T-helper 2 cell (primary cell): ENCODE measurements around the gene SCAF1.

Source experiments
- DNase-seq, 5 experiments: peaks; one replicate each; pipeline versions ENCODE4 v3.0.0 to v3.0.0-alpha.2; 2012 to 2022
- total RNA-seq, 2 donors: gene quantifications; one replicate each; lab custom pipeline; 2026; lab: John Stamatoyannopoulos, UW

SCAF1 gene, protein sequence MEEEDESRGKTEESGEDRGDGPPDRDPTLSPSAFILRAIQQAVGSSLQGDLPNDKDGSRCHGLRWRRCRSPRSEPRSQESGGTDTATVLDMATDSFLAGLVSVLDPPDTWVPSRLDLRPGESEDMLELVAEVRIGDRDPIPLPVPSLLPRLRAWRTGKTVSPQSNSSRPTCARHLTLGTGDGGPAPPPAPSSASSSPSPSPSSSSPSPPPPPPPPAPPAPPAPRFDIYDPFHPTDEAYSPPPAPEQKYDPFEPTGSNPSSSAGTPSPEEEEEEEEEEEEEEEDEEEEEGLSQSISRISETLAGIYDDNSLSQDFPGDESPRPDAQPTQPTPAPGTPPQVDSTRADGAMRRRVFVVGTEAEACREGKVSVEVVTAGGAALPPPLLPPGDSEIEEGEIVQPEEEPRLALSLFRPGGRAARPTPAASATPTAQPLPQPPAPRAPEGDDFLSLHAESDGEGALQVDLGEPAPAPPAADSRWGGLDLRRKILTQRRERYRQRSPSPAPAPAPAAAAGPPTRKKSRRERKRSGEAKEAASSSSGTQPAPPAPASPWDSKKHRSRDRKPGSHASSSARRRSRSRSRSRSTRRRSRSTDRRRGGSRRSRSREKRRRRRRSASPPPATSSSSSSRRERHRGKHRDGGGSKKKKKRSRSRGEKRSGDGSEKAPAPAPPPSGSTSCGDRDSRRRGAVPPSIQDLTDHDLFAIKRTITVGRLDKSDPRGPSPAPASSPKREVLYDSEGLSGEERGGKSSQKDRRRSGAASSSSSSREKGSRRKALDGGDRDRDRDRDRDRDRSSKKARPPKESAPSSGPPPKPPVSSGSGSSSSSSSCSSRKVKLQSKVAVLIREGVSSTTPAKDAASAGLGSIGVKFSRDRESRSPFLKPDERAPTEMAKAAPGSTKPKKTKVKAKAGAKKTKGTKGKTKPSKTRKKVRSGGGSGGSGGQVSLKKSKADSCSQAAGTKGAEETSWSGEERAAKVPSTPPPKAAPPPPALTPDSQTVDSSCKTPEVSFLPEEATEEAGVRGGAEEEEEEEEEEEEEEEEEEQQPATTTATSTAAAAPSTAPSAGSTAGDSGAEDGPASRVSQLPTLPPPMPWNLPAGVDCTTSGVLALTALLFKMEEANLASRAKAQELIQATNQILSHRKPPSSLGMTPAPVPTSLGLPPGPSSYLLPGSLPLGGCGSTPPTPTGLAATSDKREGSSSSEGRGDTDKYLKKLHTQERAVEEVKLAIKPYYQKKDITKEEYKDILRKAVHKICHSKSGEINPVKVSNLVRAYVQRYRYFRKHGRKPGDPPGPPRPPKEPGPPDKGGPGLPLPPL
- 40.1 to 48.9 reads per million in 2 donors for total RNA-seq

DNA sequence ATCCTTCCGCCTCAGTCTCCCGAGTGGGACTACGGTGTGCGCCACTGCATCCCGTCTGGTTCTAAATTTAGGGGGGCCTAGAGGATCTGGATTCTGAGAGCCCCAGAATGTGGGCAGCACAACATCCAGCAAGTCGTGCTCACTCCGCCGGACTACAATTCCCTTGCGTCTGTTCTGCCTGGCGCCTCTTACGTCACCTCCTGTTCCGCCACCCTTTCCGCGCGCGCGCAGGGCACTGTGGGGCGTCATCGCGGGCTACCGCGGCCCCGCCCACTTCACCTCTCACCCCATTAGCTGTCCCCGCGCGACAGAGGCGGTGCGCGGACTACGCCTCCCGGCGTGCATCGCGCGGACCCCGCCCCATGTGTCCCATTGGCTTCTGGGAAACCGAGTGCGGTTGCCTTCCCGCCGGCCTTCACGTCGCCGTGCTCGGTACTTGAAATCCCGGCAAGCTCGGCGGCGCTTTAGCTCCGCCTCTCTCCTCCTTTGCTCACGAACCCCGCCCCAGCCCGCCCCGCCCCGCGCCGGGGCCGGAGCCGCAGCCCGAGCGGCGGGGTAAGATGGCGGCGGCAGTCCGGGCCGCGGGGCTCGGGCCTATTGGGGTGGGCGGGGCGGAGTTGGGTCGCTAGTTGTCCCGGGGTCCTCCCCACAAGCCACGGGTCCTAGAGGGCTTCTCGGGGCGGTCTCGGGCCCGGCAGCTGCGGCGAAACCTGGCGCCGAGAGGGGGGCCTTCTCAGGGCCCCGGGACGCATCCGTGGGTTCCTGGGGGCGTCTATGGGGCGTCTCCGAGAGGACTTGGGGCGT lies at the start of gene SCAF1:
Gene SCAF1 (plus strand): TSS at position 522 of the 804 bp plus-strand sequence. CDS start 2,818 bp downstream, outside the sequence.
- peak; percentile 98 to 100 (median 99) for DNase-seq

DNA sequence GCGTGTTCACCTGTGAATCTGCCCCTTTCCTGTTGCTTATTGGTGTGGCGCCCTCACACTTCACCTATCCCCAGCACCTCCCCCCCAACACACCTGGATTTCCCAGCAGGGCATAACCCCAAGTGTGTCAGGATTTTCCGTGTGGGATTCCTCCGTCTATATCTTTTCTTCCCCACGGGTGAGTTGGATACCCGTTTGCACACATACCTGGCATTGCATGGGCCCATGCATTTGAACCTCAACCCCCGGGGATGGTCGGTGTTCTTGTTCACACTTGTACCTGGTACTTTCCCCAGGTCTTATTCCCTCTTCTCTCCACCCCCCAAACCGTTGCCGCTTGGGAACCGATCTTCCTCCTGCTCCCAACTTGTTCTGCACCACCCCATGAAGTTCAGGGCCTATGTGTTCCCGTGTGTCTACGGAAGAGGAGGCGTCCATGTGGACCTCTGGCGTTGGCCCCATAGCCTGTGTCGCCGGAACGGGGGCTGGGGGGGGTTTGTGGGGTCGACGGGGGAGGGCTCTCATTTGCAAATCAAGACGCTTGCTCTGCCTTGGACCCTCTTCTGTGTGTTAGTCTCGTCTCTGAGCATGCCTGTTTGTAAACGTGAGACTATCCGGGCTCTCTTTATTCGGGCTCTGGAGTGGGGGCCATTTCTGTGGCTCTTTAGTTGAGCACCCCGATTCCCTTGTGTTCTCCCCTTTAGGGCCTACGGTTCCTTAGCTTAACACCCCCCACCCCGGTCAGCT lies 49.4 kb upstream of the SCAF1 start:
- DNase-seq = peak in 1 of 5 experiments; percentile 49

DNA sequence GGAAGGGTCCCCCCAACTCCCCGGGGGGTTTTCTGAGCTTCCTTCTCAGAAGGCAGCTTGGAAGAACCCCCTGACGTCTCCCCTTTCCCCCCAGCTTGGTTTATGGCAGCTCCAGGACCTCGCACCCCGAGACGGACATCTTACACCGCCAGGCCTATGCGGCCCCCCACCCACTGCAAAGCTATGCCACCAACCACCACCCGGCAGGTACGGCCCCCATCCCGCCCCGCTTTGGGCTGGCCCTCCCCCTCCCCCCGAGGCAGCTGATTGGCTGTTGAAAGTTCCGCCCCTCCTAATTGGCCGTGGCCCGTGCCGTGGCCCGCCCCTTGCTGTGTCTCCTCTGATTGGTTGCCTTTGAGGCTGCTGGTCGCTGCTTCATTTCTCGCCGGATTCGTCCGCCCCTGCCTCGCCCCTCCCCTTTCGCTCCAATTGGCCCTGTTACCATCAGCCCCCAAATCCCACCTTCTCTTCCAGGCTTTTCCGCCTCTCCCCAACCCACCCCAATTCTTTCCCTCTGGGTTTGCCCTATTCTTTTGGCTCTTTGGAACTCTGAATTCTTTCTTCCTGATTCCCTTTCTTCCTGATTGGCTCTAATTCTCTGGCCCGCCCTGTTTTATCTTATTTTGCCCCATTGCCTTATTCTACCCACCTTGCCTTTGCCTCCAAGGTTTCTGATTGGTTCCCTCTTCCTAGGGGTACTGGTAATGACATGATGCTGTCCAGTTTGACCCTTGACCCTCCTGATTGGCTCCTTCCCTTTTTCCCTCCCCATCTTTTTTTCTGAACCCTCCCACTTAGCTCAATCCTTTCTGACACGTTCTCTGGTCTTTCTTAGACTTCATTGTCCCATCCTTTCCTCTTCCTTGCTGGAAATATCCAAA lies 48.5 kb upstream of the SCAF1 start:
- peak; percentile 77 to 96 (median 90) for DNase-seq

DNA sequence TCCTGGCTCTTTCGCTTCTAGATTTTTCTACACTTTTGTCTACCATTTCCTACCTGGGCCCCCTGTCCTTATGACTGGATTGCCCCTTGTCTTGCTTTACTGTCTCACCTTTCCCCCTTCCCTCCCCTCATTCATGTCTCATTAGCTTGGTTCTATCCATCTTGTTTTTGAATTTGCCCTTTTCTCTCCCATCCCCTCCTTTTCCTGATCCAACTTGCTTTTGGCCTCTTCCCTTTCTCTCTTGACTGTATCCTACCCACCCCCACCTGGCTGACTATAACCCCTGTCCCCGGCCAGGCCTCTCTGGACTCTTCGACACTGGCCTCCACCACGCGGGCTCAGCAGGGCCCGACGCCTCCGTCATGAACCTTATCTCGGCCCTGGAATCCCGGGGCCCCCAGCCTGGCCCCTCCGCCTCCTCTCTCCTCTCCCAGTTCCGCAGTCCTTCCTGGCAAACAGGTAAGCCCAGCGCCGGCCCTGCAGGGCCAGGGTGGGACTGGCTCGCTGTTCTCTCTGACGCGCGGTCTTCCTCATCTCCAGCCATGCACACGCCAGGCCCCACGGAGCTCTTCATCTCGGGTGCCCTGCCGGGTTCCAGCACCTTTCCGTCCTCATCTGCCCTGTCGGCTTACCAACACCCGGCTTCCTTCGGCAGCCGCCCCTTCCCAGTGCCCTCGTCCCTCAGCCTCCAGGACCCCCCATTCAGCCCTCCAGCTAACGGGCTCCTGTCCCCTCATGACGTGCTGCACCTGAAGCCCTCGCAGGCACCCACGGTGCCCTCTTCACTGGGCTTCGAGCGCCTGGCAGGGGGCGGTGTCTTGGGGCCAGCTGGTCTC lies 47.6 kb upstream of the SCAF1 start:
- no peak for DNase-seq

DNA sequence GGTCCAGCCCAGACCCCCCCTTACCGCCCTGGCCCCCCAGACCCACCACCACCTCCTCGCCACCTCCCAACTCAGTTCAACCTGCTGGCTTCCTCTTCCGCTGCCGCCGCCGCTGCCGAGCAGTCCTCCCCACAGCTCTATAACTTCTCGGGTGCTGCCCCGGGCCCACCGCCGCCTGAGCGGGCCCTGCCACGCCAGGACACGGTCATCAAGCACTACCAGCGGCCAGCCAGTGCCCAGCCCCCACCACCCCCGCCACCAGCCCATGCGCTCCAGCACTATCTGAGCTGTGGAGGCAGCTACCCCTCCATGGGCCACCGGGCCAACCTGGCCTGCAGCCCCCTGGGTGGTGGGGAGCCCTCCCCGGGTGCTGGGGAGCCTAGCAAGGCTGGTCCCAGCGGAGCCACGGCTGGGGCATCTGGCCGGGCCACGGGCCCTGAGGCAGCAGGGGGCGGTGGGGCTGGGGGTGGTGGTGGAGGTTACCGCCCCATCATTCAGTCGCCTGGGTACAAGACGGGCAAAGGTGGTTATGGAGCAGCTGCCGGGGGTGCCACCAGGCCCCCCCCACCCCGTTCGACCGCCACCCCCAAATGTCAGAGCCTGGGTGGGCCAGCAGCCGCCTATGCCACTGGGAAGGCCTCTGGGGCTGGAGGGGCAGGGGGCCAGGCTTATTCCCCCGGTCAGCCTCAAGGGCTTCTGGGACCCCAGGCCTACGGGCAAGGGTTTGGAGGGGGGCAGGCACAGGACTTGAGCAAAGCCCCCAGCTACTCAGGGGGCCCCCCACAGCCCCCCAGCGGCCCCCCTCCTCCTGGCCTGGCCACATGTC lies 46.8 kb upstream of the SCAF1 start:
- no peak for DNase-seq

DNA sequence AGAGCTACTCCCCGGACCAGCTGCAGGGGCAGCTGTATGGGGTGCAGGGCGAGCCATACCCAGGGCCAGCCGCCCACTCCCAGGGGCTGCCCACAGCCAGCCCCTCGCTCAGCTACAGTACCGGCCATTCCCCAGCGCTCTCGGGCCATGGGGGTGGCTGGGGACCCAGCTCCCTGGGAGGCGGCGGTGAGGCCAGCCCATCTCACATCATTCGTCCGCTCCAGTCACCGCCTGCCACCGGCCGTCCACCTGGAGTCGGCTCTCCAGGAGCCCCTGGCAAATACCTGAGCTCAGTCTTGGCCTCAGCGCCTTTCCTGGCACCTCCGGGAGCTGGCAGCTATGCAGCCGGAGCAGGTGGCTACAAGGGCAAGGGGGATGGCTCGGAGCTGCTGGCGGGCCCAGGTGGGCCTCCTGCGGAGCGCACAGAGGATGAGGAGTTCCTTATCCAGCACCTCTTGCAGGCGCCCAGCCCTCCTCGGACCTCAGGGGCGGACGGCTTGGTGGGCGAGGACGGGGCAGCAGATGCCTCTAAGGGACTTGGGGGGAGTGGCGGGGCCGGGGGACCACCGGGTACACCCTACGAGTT lies 46.1 kb upstream of the SCAF1 start:
- no peak for DNase-seq

DNA sequence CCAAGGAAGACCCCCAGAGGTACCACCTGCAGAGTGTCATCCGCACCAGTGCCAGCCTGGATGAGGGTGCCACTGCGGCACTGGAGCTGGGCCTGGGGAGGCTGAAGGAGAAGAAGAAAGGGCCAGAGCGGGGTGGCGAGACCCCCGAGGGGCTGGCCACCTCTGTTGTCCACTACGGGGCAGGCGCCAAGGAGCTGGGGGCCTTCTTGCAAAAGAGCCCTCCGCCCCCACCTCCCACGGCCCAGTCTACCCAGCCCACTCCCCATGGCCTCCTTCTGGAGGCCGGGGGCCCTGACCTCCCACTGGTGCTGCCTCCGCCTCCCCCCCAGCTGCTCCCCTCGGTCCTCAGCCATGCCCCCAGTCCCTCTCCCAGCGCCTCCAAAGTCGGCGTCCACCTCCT lies 45.6 kb upstream of the SCAF1 start:
- no peak for DNase-seq

DNA sequence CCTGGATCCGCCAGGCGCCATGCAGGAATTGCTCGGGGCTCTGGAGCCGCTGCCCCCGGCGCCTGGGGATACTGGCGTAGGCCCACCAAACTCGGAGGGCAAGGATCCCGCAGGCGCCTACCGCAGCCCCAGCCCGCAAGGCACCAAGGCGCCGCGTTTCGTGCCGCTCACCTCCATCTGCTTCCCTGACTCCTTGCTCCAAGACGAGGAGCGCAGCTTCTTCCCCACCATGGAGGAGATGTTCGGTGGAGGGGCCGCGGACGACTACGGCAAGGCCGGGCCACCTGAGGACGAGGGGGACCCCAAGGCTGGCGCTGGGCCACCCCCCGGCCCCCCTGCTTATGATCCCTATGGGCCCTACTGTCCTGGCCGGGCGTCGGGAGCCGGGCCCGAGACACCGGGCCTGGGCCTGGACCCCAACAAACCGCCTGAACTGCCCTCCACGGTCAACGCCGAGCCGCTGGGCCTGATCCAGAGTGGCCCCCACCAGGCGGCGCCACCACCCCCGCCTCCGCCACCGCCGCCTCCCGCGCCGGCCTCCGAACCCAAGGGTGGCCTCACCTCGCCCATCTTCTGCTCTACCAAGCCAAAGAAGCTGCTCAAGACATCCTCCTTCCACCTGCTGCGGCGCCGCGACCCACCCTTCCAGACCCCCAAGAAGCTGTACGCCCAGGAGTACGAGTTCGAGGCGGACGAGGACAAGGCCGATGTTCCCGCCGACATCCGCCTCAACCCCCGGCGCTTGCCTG lies 44.9 kb upstream of the SCAF1 start:
- DNase-seq = no peak

DNA sequence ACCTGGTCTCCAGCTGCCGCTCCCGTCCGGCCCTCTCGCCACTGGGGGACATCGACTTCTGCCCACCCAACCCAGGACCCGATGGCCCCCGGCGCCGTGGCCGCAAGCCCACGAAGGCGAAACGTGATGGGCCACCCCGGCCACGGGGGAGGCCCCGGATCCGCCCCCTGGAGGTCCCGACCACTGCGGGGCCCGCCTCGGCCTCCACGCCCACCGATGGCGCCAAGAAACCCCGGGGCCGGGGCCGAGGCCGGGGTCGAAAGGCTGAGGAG lies 44.4 kb upstream of the SCAF1 start:
- no peak for DNase-seq

DNA sequence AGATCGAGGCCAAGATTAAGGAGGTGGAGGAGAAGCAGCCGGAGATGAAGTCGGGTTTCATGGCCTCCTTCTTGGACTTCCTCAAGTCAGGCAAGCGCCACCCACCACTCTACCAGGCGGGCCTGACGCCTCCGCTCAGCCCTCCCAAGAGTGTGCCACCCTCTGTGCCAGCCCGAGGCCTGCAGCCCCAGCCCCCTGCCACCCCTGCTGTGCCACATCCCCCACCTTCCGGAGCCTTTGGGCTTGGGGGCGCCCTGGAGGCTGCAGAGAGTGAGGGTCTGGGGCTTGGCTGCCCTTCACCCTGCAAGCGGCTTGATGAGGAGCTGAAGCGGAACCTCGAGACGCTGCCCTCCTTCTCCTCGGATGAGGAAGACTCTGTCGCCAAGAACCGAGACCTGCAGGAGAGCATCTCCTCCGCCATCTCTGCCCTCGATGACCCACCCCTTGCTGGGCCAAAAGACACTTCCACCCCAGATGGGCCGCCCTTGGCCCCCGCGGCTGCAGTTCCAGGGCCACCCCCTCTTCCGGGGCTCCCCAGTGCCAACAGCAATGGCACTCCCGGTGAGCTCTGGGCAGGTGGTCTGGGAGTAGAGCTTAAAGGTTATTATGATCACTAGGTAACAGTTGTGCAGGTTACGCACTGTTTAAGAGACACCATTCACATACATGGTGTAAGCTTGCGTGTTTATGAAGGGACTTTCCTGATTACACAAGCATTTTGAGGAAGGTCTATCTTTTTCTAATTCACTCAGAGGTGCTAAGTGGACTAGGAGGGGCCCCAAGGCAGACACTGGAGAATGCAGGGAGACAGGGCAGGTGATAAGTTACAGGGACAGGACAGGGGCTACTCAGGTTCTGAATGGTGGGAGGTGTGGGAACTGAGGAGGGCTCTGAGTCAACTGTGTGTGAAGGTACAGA lies 42.4 kb upstream of the SCAF1 start:
- DNase-seq = no peak

DNA sequence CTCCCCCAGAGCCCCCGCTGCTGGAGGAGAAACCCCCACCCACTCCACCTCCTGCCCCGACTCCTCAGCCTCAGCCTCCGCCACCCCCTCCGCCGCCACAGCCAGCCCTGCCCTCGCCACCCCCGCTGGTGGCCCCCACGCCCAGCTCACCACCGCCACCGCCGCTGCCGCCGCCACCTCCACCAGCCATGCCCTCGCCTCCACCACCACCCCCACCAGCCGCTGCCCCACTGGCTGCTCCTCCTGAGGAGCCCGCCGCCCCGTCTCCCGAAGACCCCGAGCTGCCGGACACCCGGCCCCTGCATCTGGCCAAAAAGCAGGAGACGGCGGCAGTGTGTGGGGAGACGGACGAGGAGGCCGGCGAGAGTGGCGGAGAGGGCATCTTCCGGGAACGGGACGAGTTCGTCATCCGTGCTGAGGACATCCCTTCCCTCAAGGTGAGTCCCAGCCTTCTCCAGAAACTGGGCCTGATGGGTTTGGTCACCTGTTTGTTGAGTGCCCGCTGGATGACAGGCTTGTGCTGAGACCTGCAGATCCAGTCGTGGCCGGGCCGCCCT lies 40.4 kb upstream of the SCAF1 start:
- no peak for DNase-seq

DNA sequence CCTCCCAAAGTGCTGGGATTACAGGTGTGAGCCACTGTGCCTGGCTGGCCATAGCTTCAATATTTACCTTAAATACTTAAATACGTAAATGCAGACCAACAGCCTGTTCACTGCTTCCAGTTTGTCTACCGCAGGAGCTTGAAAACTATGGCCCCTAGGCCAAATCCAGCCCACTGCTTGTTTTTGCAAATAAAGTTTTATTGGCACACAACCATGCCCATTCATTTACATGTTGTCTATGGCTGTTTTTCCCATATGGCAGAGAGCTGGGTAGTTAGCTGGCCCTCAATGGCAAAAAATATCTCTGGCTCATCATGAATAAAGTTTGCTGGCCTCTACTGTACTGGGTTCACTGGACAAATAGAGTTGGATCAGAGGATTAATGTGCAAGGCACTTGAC lies 39.2 kb upstream of the SCAF1 start:
- no peak for DNase-seq

DNA sequence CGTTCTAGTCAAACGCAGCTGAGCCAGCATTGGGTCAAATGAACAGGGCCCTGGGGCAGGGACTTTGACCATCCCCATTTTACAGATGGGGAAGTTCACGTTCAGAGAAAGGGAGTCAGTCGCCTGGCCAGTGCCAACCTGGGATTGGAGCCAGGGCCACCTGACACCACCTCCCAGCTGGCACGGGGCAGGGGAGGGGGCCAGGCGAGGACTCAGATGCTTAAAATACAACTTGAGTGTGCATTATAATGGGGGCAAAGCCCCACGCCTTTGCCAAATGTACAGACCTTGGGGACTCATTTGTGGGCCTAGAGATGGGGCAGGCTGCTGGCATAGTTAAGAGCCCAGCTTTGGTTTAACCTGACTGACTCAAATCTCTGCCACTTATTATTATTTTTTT lies 36.4 kb upstream of the SCAF1 start:
- DNase-seq = no peak

DNA sequence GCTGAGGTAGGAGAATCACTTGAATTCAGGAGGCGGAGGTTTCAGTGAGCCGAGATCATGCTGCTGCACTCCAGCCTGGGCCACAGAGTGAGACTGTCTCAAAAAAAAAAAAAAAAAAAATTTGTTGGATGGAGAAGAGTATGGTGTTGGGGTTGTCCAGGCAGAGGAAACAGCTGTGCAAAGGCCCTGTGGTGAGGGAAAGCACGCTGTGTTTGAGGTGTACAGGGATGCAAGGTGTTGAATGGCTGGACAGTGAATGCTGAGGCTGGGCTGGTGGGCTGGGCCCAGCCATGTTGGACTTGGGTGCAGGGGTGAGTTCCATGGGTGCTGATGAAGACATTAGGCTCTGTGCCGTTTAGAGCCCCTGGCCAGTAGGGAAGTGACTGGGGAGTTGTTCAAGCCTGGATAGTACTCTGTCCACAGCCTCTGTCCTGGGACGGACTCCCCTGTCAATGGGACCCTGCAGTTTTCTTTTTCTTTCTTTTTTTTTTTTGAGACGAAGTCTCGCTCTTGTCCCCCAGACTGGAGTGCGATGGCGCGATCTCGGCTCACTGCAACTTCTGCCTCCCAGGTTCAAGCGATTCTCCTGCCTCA lies 32.4 kb upstream of the SCAF1 start:
- DNase-seq = no peak

DNA sequence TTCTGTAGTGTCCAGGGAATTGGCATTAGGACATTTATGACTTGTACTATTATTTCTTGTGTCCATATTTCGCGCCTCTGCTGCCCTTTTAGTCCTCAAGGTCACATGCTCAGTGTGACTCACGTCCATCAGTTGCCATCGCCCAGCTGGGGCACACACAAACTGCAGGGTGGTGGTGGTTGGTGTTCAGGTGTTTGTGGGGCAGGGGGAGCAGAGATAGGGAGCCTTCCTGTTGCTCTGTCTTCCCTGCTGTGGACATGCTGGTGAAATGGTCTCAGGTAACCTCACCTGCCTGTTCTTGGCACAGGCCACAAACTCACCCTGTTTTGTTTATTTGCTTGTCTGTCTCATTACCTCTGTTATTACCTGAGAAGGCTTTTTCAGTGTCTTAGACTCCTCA lies 28.6 kb upstream of the SCAF1 start:
- no peak for DNase-seq
